ENCODE data around the gene TRIM31. TPM values are rescaled to one million over a fixed set of nuclear protein-coding genes. Genes with fewer than 3 reads are reported as not detected.

The TRIM31 gene
- total RNA-seq, 2 experiments from 2014 or later, result not detected

DNA sequence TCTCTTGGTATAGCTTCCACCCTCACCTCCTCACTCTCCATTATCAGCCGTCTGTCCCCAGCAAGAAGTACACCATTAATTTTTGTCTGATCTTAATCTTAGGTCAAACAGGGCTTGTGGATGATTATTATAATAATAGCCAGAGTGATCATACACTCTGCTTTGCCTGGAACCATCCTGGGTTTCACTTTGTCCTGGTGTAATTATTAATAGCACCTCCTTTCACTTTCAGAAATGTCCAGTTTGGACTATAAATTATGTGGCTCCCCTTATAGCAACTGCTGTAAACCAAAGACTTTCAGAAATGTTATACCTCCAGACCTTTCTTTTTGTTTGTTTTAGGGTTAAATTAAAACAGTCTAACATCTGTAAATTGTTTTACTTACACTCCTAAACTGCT, 951 bp upstream of the TRIM31 start:
- Mint-ChIP-seq H3K27ac (no peak overlapping the region), H3K4me1 (peaks cover 6% of the 10 kb centered on the region), H3K9me3 (no peaks in the 10 kb centered on the region), H3K36me3 (peaks cover 1% of the 10 kb centered on the region), H3K27me3 (peaks cover 50% of the 10 kb centered on the region), H3K4me3 (no peak overlapping the region)
- DNase-seq, result no peak
- POLR2A ChIA-PET, result no interaction called here
- ATAC-seq (ENCODE audit: low read depth), result no peak

DNA sequence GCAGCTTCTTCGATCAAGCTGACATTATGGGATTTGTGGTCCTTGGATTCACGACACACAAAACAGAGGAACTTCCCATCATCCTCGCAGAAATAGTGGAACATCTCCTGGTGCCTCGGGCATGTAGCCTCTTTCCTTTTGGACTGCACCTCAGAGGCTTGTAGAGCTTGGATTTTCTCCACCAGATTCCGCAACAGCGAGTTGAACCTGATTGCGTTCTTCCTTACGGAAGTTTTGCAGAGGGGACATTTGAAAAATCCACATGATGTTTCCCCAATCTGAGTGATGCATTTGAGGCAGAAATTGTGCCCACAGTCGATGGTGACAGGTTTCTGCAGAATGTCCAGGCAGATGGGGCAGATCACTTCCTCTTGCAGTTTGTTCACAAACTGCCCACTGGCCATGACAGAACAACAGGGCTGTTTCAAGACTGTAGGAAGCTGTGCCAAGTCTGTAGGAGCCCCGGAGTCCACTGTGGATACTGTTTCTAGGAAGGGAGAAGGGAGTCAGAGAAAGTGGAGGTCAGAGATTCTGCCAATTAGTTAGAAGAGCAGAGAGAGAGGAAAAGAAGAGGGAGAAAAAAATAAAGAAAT, 392 bp downstream of the TRIM31 start:
- no peak for ATAC-seq (ENCODE audit: low read depth)
- Mint-ChIP-seq H3K4me1 (peaks cover 15% of the 10 kb centered on the region), H3K36me3 (peaks cover 1% of the 10 kb centered on the region), H3K9me3 (no peaks in the 10 kb centered on the region), H3K4me3 (no peak overlapping the region), H3K27me3 (peaks cover 59% of the 10 kb centered on the region), H3K27ac (no peak overlapping the region)
- no peak for DNase-seq
- POLR2A ChIA-PET, result no interaction called here

DNA sequence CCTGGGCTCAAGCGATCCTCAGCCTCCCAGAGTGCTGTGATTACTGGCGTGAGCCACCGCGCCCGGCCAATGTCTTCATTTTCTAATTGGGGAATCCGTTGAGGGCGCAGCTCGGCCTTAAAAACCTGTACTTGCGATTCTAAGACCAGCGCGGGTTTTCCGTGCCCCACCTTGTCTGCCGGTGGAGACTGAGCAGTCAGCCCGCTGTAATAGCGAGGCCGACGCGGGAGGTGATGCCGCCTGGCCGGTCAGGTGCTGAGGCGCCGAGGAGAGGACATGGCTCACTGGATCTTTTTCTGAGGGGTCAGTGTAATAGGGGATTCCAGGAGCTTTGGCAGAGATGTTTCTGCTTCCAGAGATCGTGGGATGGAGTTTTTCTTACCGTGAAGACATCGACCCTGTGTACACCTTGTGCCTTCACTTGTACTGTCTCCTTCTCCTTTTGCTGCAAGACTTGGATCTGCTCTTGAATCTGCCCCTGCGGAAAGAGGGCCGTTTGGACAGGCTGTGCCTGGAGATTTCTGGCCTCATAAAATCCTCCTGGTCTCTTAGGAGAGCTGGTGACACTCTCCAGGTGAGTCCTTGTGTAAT, 1.5 kb downstream of the TRIM31 start:
- Mint-ChIP-seq H3K4me3 (no peak overlapping the region), H3K27me3 (peaks cover 64% of the 10 kb centered on the region), H3K4me1 (peaks cover 15% of the 10 kb centered on the region), H3K27ac (no peak overlapping the region), H3K36me3 (peaks cover 1% of the 10 kb centered on the region), H3K9me3 (no peaks in the 10 kb centered on the region)
- ATAC-seq (ENCODE audit: low read depth), result no peak
- DNase-seq, result no peak
- POLR2A ChIA-PET, result no interaction called here

- H3K4me3 Mint-ChIP-seq, result no peak overlapping the region
- POLR2A ChIA-PET, result no interaction called here
- H3K27me3 Mint-ChIP-seq, result peaks cover 62% of the 10 kb centered on the region
- H3K9me3 Mint-ChIP-seq, result no peaks in the 10 kb centered on the region
- peaks cover 39% of the 10 kb centered on the region for H3K4me1 Mint-ChIP-seq
- no peaks in the 10 kb centered on the region for H3K36me3 Mint-ChIP-seq
- H3K27ac Mint-ChIP-seq, result no peak overlapping the region
- no peak for ATAC-seq (ENCODE audit: low read depth)
- no peak for DNase-seq
These were observed 8.2 kb downstream of the TRIM31 start for GRCh38 chr6:30104661-30105060.

DNA sequence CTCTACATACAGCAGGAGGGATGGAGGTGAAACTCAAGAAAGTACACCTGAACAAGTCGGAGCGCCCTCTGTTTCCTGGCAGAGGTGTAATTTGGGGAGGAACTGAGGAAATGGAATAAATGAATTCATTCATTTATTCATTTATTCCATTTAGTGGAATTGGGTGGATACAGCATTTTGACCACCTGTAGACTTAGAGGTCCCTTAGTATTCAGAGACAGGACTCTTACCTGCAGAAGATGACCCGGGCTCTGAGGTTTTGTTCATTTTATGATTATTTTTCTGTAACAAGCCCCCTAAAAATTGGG, 9.1 kb downstream of the TRIM31 start:
- ATAC-seq (ENCODE audit: low read depth), result no peak
- DNase-seq, result no peak
- no peak overlapping the region for H3K27ac Mint-ChIP-seq
- peak overlapping the region; percentile 89 for H3K4me3 Mint-ChIP-seq
- H3K9me3 Mint-ChIP-seq, result no peaks in the 10 kb centered on the region
- peaks cover 66% of the 10 kb centered on the region for H3K27me3 Mint-ChIP-seq
- POLR2A ChIA-PET, result interaction anchor here (0.6 to 1.4 kb wide), 4 partner anchors 27 to 1182 kb away, joined by 3 to 5 read pairs (median 4); partner anchors contain the start of gene POLR1H
- no peaks in the 10 kb centered on the region for H3K36me3 Mint-ChIP-seq
- H3K4me1 Mint-ChIP-seq, result peaks cover 37% of the 10 kb centered on the region

DNA sequence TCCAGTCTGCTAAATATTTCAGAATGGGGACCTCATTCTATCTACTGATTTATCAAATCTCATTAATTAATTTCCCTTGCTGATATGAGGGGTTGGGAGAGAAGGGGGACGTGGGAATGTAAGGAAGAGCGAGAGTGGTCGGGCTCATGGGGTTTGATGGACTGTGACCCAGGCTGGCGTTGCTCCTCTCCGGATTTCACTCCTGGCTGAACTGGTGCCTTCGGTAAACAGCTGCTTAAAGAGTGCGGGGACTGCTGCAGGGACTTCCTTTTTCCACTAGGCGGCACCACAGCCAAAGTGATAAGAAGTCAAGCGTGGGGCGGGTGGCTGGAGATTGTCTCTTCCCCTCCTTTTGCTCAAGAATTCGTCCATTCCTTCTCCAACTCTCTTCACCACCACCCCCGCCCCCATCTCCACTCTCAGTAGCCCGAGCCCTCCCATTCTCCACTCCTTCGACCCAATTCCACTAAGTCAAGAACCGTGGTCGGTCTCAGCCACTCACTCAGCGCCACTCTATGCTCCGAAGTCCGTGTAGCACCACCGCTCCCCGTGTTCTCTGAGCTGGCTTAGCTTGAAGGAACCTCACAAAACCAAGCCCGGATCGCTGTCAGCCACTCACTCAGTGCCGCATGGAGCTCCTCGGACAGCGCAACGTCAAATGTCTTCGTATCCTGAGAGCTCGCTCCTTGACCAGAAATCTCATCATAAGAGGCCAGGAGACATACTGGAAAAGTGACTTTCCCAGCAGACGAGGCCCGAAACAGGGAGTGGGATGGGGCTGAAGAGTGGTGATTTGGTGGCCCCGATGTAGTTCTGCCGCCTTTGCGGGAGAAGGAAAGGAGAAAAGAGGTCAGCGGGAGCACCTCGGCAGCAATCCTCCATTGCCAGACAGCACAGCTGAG, 9.7 kb downstream of the TRIM31 start:
- POLR2A ChIA-PET, result interaction anchor here (0.6 to 1.4 kb wide), 8 partner anchors 24 to 1181 kb away, joined by 3 to 5 read pairs (median 3); partner anchors contain the start of genes POLR1H and PPP1R11
- ATAC-seq (ENCODE audit: low read depth) (peak; percentile 84), DNase-seq (peak; percentile 78)
- Mint-ChIP-seq H3K4me1 (peaks cover 36% of the 10 kb centered on the region), H3K27me3 (peaks cover 67% of the 10 kb centered on the region), H3K27ac (no peak overlapping the region), H3K4me3 (peak overlapping the region; percentile 89), H3K36me3 (no peaks in the 10 kb centered on the region), H3K9me3 (no peaks in the 10 kb centered on the region)

- DNase-seq (peak; percentile 38), ATAC-seq (ENCODE audit: low read depth) (peak; percentile 2)
- no peaks in the 10 kb centered on the region for H3K9me3 Mint-ChIP-seq
- POLR2A ChIA-PET, result interaction anchor here (1.0 to 1.7 kb wide), 5 partner anchors 24 to 42 kb away, joined by 3 to 7 read pairs (median 3); partner anchors contain the start of gene POLR1H
- no peaks in the 10 kb centered on the region for H3K36me3 Mint-ChIP-seq
- H3K27me3 Mint-ChIP-seq, result peaks cover 66% of the 10 kb centered on the region
- peaks cover 38% of the 10 kb centered on the region for H3K4me1 Mint-ChIP-seq
- no peak overlapping the region for H3K27ac Mint-ChIP-seq
- peak overlapping the region; percentile 89 for H3K4me3 Mint-ChIP-seq
These were observed 10.4 kb downstream of the TRIM31 start for GRCh38 chr6:30102414-30102969.

- no peaks in the 10 kb centered on the region for H3K9me3 Mint-ChIP-seq
- no peak overlapping the region for H3K27ac Mint-ChIP-seq
- POLR2A ChIA-PET, result interaction anchor here (1.0 to 1.7 kb wide), 3 partner anchors 35 to 42 kb away, joined by 3 to 7 read pairs (median 3); partner anchors contain the start of genes POLR1H and PPP1R11
- no peaks in the 10 kb centered on the region for H3K36me3 Mint-ChIP-seq
- peaks cover 69% of the 10 kb centered on the region for H3K27me3 Mint-ChIP-seq
- ATAC-seq (ENCODE audit: low read depth) (peak; percentile 64), DNase-seq (peak; percentile 70)
- peaks cover 40% of the 10 kb centered on the region for H3K4me1 Mint-ChIP-seq
- peak overlapping the region; percentile 71 for H3K4me3 Mint-ChIP-seq
These were observed 11.2 kb downstream of the TRIM31 start for GRCh38 chr6:30101444-30102413.

GRCh38 chr6:30100585-30101443, 12.1 kb downstream of the TRIM31 start:
- H3K27ac Mint-ChIP-seq, result no peak overlapping the region
- H3K36me3 Mint-ChIP-seq, result no peaks in the 10 kb centered on the region
- ATAC-seq (ENCODE audit: low read depth) (no peak), DNase-seq (peak; percentile 46)
- H3K4me1 Mint-ChIP-seq, result peaks cover 40% of the 10 kb centered on the region
- peak overlapping the region; percentile 71 for H3K4me3 Mint-ChIP-seq
- no peaks in the 10 kb centered on the region for H3K9me3 Mint-ChIP-seq
- POLR2A ChIA-PET, result interaction anchor here (1.0 to 1.7 kb wide), 3 partner anchors 34 to 41 kb away, joined by 3 to 7 read pairs (median 3); partner anchors contain the start of genes POLR1H and PPP1R11
- H3K27me3 Mint-ChIP-seq, result peaks cover 74% of the 10 kb centered on the region

DNA sequence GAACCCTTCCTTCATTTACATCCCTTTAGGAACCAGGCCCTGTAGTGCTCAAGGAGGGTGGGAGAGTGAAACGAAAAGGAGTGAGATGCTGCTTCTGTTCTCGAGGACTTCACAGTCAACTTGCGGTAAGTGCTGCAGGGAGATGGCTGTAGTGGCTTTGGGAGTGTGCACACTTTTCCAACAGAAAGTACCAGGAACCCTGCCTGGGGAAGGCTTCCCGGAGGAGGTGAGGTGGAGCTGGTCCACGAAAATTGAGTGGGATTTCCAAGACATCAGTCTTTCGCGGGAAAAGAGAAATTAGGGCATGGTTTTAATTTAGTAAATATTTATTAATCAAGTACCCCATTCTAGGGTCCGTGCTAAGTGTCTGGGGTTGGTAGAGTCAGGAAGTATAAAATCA, 12.7 kb downstream of the TRIM31 start:
- DNase-seq (no peak), ATAC-seq (ENCODE audit: low read depth) (no peak)
- POLR2A ChIA-PET, result no interaction called here
- no peak overlapping the region for H3K27ac Mint-ChIP-seq
- no peaks in the 10 kb centered on the region for H3K36me3 Mint-ChIP-seq
- H3K4me3 Mint-ChIP-seq, result peak overlapping the region; percentile 50
- peaks cover 75% of the 10 kb centered on the region for H3K27me3 Mint-ChIP-seq
- H3K9me3 Mint-ChIP-seq, result no peaks in the 10 kb centered on the region
- H3K4me1 Mint-ChIP-seq, result peaks cover 40% of the 10 kb centered on the region

- Mint-ChIP-seq H3K4me1 (peaks cover 34% of the 10 kb centered on the region), H3K36me3 (no peaks in the 10 kb centered on the region), H3K27ac (peak overlapping the region; percentile 7), H3K27me3 (peaks cover 75% of the 10 kb centered on the region), H3K4me3 (peak overlapping the region; percentile 15), H3K9me3 (no peaks in the 10 kb centered on the region)
- no peak for DNase-seq
- POLR2A ChIA-PET, result no interaction called here
- peak; percentile 55 for ATAC-seq (ENCODE audit: low read depth)
These were observed 14.8 kb downstream of the TRIM31 start for GRCh38 chr6:30097902-30098768.

Measured in activated naive CD8-positive, alpha-beta T cell treated with anti-CD3 and anti-CD28 coated beads, Interleukin-2, amount 10 ng/mL, durations not matched to agents 7 days and 5 days (primary cell).